H9 (cell line): ENCODE data around the gene DIP2C. TPM values are rescaled to one million over a fixed set of nuclear protein-coding genes. Genes with fewer than 3 reads are reported as not detected.

ENCODE experiments used
- DNase-seq: peaks from one replicate; pipeline ENCODE4 v3.0.0-alpha.2; 2017
- H2AFZ ChIP-seq: one replicate; pipeline ENCODE4 v1.6.1; 2013; ENCODE audit warnings: mild to moderate bottlenecking, low read length, control low read depth, moderate library complexity
- H2AK5ac ChIP-seq: 2 replicates; pipeline ENCODE4 v1.6.1; 2013; ENCODE audit warnings: low read length, control low read depth, mixed read lengths; ENCODE audit not compliant: insufficient read length
- H2BK120ac ChIP-seq: one replicate; pipeline ENCODE4 v1.6.1; 2013; ENCODE audit warnings: low read depth, mild to moderate bottlenecking, low read length, control low read depth, inconsistent platforms; ENCODE audit not compliant: poor library complexity, severe bottlenecking
- H2BK12ac ChIP-seq: 2 replicates; pipeline ENCODE4 v1.6.1; 2013; ENCODE audit warnings: low read length, control low read depth, mixed read lengths, low read depth; ENCODE audit not compliant: insufficient read length
- H2BK15ac ChIP-seq: 2 replicates; pipeline ENCODE4 v1.6.1; 2013; ENCODE audit warnings: low read depth, low read length, control low read depth
- H2BK20ac ChIP-seq: one replicate; pipeline ENCODE4 v1.6.1; 2013; ENCODE audit warnings: low read depth, mild to moderate bottlenecking, low read length, control low read depth, inconsistent platforms; ENCODE audit not compliant: poor library complexity, severe bottlenecking
- H2BK5ac ChIP-seq: 2 replicates; pipeline ENCODE4 v1.6.1; 2013; ENCODE audit warnings: low read length, control low read depth, mixed read lengths; ENCODE audit not compliant: insufficient read length
- H3K14ac ChIP-seq: 2 replicates; pipeline ENCODE4 v1.6.1; 2013; ENCODE audit warnings: low read length, control low read depth; ENCODE audit not compliant: insufficient read depth
- H3K18ac ChIP-seq: 2 replicates; pipeline ENCODE4 v1.6.1; 2013; ENCODE audit warnings: low read depth, mild to moderate bottlenecking, mixed read lengths, low read length, control low read depth; ENCODE audit not compliant: insufficient read length
- H3K23ac ChIP-seq: 2 replicates; pipeline ENCODE4 v1.6.1; 2013; ENCODE audit warnings: low read length, control low read depth, mixed read lengths, low read depth; ENCODE audit not compliant: insufficient read length
- H3K23me2 ChIP-seq: 2 replicates; pipeline ENCODE4 v1.6.1; 2013; ENCODE audit warnings: low read depth, mild to moderate bottlenecking, mixed read lengths, low read length, control low read depth; ENCODE audit not compliant: insufficient read length, poor library complexity, severe bottlenecking
- H3K27ac ChIP-seq: 2 replicates; pipeline ENCODE4 v1.5.1; 2013; ENCODE audit warnings: low read length, control low read depth, mixed read lengths, low read depth; ENCODE audit not compliant: insufficient read length
- H3K27me3 ChIP-seq: 2 replicates; pipeline ENCODE4 v1.6.1; 2013; ENCODE audit warnings: low read length, control low read depth, inconsistent platforms; ENCODE audit not compliant: insufficient read depth
- H3K4ac ChIP-seq: 2 replicates; pipeline ENCODE4 v1.6.1; 2013; ENCODE audit warnings: low read depth, mild to moderate bottlenecking, control low read depth, inconsistent platforms, low read length, moderate library complexity
- H3K4me1 ChIP-seq: 2 replicates; pipeline ENCODE4 v1.6.1; 2013; ENCODE audit warnings: low read length, control low read depth, inconsistent platforms; ENCODE audit not compliant: insufficient read depth
- H3K4me2 ChIP-seq: 2 replicates; pipeline ENCODE4 v1.6.1; 2013; ENCODE audit warnings: low read length, control low read depth, mixed read lengths; ENCODE audit not compliant: insufficient read length, insufficient read depth
- H3K56ac ChIP-seq: 2 replicates; pipeline ENCODE4 v1.6.1; 2013; ENCODE audit warnings: low read depth, mild to moderate bottlenecking, mixed read lengths, low read length, control low read depth; ENCODE audit not compliant: insufficient read length
- H3K79me1 ChIP-seq: 2 replicates; pipeline ENCODE4 v1.6.1; 2013; ENCODE audit warnings: low read depth, mild to moderate bottlenecking, moderate library complexity, low read length, control low read depth, inconsistent platforms; ENCODE audit not compliant: insufficient read depth, poor library complexity, severe bottlenecking
- H3K79me2 ChIP-seq: 2 replicates; pipeline ENCODE4 v1.6.1; 2013; ENCODE audit warnings: low read length, control low read depth, inconsistent platforms; ENCODE audit not compliant: insufficient read depth
- H3K9ac ChIP-seq: 2 replicates; pipeline ENCODE4 v1.6.1; 2013; ENCODE audit warnings: low read length, control low read depth, mixed read lengths; ENCODE audit not compliant: insufficient read length; ENCODE audit errors: extremely low read depth
- H3K9me3 ChIP-seq: one replicate; pipeline ENCODE4 v1.6.1; 2013; ENCODE audit warnings: low read depth, low read length, inconsistent platforms; ENCODE audit not compliant: control insufficient read depth
- H3T11ph ChIP-seq: one replicate; pipeline ENCODE4 v1.6.1; 2013; ENCODE audit warnings: mild to moderate bottlenecking, low read length, control low read depth, inconsistent platforms
- H4K20me1 ChIP-seq: one replicate; pipeline ENCODE4 v1.6.1; 2013; ENCODE audit not compliant: control insufficient read depth, insufficient read length, insufficient read depth
- H4K5ac ChIP-seq: 2 replicates; pipeline ENCODE4 v1.6.1; 2013; ENCODE audit warnings: low read depth, mild to moderate bottlenecking, mixed read lengths, low read length, control low read depth; ENCODE audit not compliant: insufficient read length
- H4K8ac ChIP-seq: replicated peaks from 2 replicates; pipeline ENCODE4 v1.6.1; 2013; ENCODE audit warnings: low read length, control low read depth, mixed read lengths, low read depth; ENCODE audit not compliant: insufficient read length
- H4K91ac ChIP-seq: 2 replicates; pipeline ENCODE4 v1.6.1; 2013; ENCODE audit warnings: low read depth, mild to moderate bottlenecking, moderate library complexity, mixed read lengths, low read length, control low read depth; ENCODE audit not compliant: insufficient read length
- H3K27ac Mint-ChIP-seq, 3 experiments: 2 replicates in 2 of 3; 3 replicates in 1 of 3; pipeline ENCODE4 v1.8.0; 2020 to 2021; ENCODE audit warnings: mixed read lengths in 3 of 3, mild to moderate bottlenecking in 1 of 3, moderate library complexity in 1 of 3
- H3K27me3 Mint-ChIP-seq: 2 replicates; pipeline ENCODE4 v1.8.0; 2021; ENCODE audit warnings: low read depth, mild to moderate bottlenecking, moderate library complexity, mixed read lengths
- H3K36me3 Mint-ChIP-seq, 3 experiments: 2 replicates in 2 of 3; 3 replicates in 1 of 3; pipeline ENCODE4 v1.8.0; 2020 to 2021; ENCODE audit warnings: low read depth in 3 of 3, mixed read lengths in 3 of 3; ENCODE audit not compliant: insufficient read depth in 1 of 3
- H3K4me1 Mint-ChIP-seq, 2 experiments: 2 replicates each; pipeline ENCODE4 v1.8.0; 2020; ENCODE audit warnings: mixed read lengths in 2 of 2
- H3K4me3 Mint-ChIP-seq, 2 experiments: 2 replicates in 1 of 2; 3 replicates in 1 of 2; pipeline ENCODE4 v1.8.0; 2020 to 2021; ENCODE audit warnings: mild to moderate bottlenecking in 2 of 2, mixed read lengths in 2 of 2, moderate library complexity in 1 of 2
- H3K9me3 Mint-ChIP-seq, 2 experiments: 2 replicates in 1 of 2; 3 replicates in 1 of 2; pipeline ENCODE4 v1.8.0; 2020; ENCODE audit warnings: mild to moderate bottlenecking in 2 of 2, mixed read lengths in 2 of 2, moderate library complexity in 1 of 2
- WGBS: extraction: QIAGEN DNeasy Blood & Tissue Kit; methylation state at CpG from one replicate; pipeline ENCODE4 v1.1.7; 2013; ENCODE audit warnings: missing lambda C conversion rate, low lambda C conversion rate, mixed read lengths; ENCODE audit not compliant: insufficient read length; ENCODE audit errors: extremely low coverage; 5-methylcytosine and 5-hydroxymethylcytosine counted together
- total RNA-seq: library from RNA; stranded (reverse); gene quantifications from 2 replicates; pipeline ENCODE4 v1.2.1, GENCODE V29; 2021
- TF ChIP-seq, protein P1 (sequence below): fragments of 200-600 bp; sonication (generic); conservative IDR thresholded peaks from 3 replicates; pipeline ENCODE4 v1.8.0; 2021; ENCODE audit warnings: antibody characterized with exemption, mild to moderate bottlenecking

DIP2C gene
- total RNA-seq, 1 experiment from 2014 or later = 7.9 TPM

DNA sequence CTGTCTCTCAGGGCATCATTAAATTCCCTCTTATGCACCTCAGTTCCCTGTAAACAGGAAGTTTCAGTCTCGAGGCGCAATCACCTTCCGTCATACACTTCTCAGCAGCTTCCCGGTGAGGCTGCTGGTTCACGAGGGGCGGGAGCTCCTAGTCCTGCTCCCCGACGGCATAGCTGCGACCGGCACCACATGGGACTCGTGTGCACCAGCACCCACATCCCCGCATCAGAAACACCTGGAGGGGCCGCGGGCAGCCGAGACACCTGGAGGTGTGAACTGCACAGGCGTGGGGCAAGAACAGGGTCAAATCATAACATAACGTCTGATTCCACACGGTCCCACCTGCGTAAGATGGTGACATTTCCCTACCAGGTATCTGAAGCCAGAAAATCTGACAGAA is 52.7 kb downstream of the DIP2C start:
- Histone ChIP-seq H3K23me2 (no peaks in the 10 kb centered on the region), H2BK15ac (no peak overlapping the region), H3K14ac (no peak overlapping the region), H3K23ac (no peak overlapping the region), H2AFZ (no peak overlapping the region), H3K9me3 (no peaks in the 10 kb centered on the region), H3T11ph (no peak overlapping the region), H3K4me1 (peaks cover 2% of the 10 kb centered on the region; the same call in 1 of the 2 replicates), H4K8ac (no peak overlapping the region), H3K4me2 (no peak overlapping the region), H3K79me1 (peaks cover 7% of the 10 kb centered on the region), H3K56ac (no peak overlapping the region), H2AK5ac (no peak overlapping the region), H3K4ac (no peak overlapping the region), H2BK12ac (no peak overlapping the region), H4K5ac (no peak overlapping the region), H3K27me3 (no peaks in the 10 kb centered on the region), H3K27ac (no peak overlapping the region), H3K18ac (no peak overlapping the region), H3K79me2 (peaks cover 7% of the 10 kb centered on the region; the same call in 1 of the 2 replicates), H4K20me1 (no peaks in the 10 kb centered on the region), H2BK120ac (no peak overlapping the region), H3K9ac (no peak overlapping the region), H4K91ac (no peak overlapping the region), H2BK5ac (no peak overlapping the region), H2BK20ac (no peak overlapping the region)
- H3K4me3 Mint-ChIP-seq = no peak overlapping the region
- no peaks in the 10 kb centered on the region for H3K27me3 Mint-ChIP-seq
- H3K27ac Mint-ChIP-seq = no peak overlapping the region; a peak in 1 of 7 replicates
- peaks cover 15 to 21% of the 10 kb centered on the region in 2 experiments for H3K4me1 Mint-ChIP-seq
- no CpG with 5 or more reads among the region's 19 CpGs for WGBS
- no peaks in the 10 kb centered on the region for H3K9me3 Mint-ChIP-seq
- no peaks in the 10 kb centered on the region for H3K36me3 Mint-ChIP-seq
- no peak for DNase-seq
- TF ChIP-seq, protein P1, sequence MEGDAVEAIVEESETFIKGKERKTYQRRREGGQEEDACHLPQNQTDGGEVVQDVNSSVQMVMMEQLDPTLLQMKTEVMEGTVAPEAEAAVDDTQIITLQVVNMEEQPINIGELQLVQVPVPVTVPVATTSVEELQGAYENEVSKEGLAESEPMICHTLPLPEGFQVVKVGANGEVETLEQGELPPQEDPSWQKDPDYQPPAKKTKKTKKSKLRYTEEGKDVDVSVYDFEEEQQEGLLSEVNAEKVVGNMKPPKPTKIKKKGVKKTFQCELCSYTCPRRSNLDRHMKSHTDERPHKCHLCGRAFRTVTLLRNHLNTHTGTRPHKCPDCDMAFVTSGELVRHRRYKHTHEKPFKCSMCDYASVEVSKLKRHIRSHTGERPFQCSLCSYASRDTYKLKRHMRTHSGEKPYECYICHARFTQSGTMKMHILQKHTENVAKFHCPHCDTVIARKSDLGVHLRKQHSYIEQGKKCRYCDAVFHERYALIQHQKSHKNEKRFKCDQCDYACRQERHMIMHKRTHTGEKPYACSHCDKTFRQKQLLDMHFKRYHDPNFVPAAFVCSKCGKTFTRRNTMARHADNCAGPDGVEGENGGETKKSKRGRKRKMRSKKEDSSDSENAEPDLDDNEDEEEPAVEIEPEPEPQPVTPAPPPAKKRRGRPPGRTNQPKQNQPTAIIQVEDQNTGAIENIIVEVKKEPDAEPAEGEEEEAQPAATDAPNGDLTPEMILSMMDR = no peak
